Activated CD4-positive, alpha-beta memory T cell treated with anti-CD3 and anti-CD28 coated beads, Interleukin-2, amount 10 ng/mL, durations not matched to agents 7 days and 5 days (primary cell): ENCODE results near the gene DEFB123. TPM values are rescaled to one million over a fixed set of nuclear protein-coding genes. Genes with fewer than 3 reads are reported as not detected.

Source experiments
- CTCF ChIA-PET: fragments of 350-600 bp; sonication (Branson Sonifier 250); formaldehyde crosslinking; loops from one replicate; lab custom pipeline; 2021; ENCODE audit warnings: antibody characterized with exemption, inconsistent platforms; lab: Charles Lee
- POLR2A ChIA-PET: fragments of 350-600 bp; sonication (Branson Sonifier 250); formaldehyde crosslinking; loops from one replicate; lab custom pipeline; 2021; ENCODE audit warnings: antibody characterized with exemption; lab: Charles Lee
- DNase-seq: peaks from one replicate; pipeline ENCODE4 v3.0.0-alpha.2; 2020
- H3K27ac Mint-ChIP-seq: one replicate; pipeline ENCODE4 v1.8.0; 2021; ENCODE audit warnings: mild to moderate bottlenecking, mixed read lengths
- H3K27me3 Mint-ChIP-seq: one replicate; pipeline ENCODE4 v1.8.0; 2021; ENCODE audit warnings: mixed read lengths
- H3K36me3 Mint-ChIP-seq: one replicate; pipeline ENCODE4 v1.8.0; 2021; ENCODE audit warnings: low read depth, mixed read lengths
- H3K4me1 Mint-ChIP-seq: one replicate; pipeline ENCODE4 v1.8.0; 2021; ENCODE audit warnings: mixed read lengths
- H3K4me3 Mint-ChIP-seq: one replicate; pipeline ENCODE4 v1.8.0; 2021; ENCODE audit warnings: mild to moderate bottlenecking, mixed read lengths
- H3K9me3 Mint-ChIP-seq: one replicate; pipeline ENCODE4 v1.8.0; 2021; ENCODE audit warnings: mixed read lengths
- total RNA-seq, 2 experiments: library from RNA; stranded (reverse); gene quantifications; one replicate each; pipeline ENCODE4 v1.2.3, GENCODE V29; 2021

Gene DEFB123
- total RNA-seq, 2 experiments from 2014 or later: not detected

GRCh38 chr20:31476294-31476585 lies 35.8 kb downstream of the DEFB123 start:
- DNase-seq: no peak
- ChIA-PET POLR2A (interaction anchor here (0.6 kb wide), 1 partner anchor 9 kb away, joined by 3 read pairs; no protein-coding TSS in a partner anchor), CTCF (interaction anchor here (1.2 kb wide), 1 partner anchor 26 kb away, joined by 3 read pairs; no protein-coding TSS in a partner anchor)
- Mint-ChIP-seq H3K27ac (no peak overlapping the region), H3K4me3 (no peak overlapping the region), H3K36me3 (no peaks in the 10 kb centered on the region), H3K4me1 (no peaks in the 10 kb centered on the region), H3K9me3 (no peaks in the 10 kb centered on the region), H3K27me3 (peaks cover 28% of the 10 kb centered on the region)

GRCh38 chr20:31476643-31477215 lies 36.3 kb downstream of the DEFB123 start:
- no peak overlapping the region for H3K4me3 Mint-ChIP-seq
- no peak overlapping the region for H3K27ac Mint-ChIP-seq
- DNase-seq: no peak
- H3K9me3 Mint-ChIP-seq: no peaks in the 10 kb centered on the region
- peaks cover 29% of the 10 kb centered on the region for H3K27me3 Mint-ChIP-seq
- no peaks in the 10 kb centered on the region for H3K4me1 Mint-ChIP-seq
- POLR2A ChIA-PET: interaction anchor here (0.6 kb wide), 1 partner anchor 9 kb away, joined by 3 read pairs; no protein-coding TSS in a partner anchor
- no peaks in the 10 kb centered on the region for H3K36me3 Mint-ChIP-seq
- CTCF ChIA-PET: interaction anchor here (1.2 kb wide), 1 partner anchor 26 kb away, joined by 3 read pairs; no protein-coding TSS in a partner anchor

GRCh38 chr20:31484001-31484400 lies 43.6 kb downstream of the DEFB123 start:
- DNase-seq: no peak
- H3K9me3 Mint-ChIP-seq: no peaks in the 10 kb centered on the region
- H3K27ac Mint-ChIP-seq: no peak overlapping the region
- ChIA-PET CTCF (interaction anchor here (1.0 kb wide), 1 partner anchor 11 kb away, joined by 3 read pairs; no protein-coding TSS in a partner anchor), POLR2A (no interaction called here)
- H3K27me3 Mint-ChIP-seq: peaks cover 27% of the 10 kb centered on the region
- no peaks in the 10 kb centered on the region for H3K4me1 Mint-ChIP-seq
- no peak overlapping the region for H3K4me3 Mint-ChIP-seq
- H3K36me3 Mint-ChIP-seq: no peaks in the 10 kb centered on the region

GRCh38 chr20:31485450-31486339 lies 45.3 kb downstream of the DEFB123 start:
- no peak overlapping the region for H3K4me3 Mint-ChIP-seq
- ChIA-PET POLR2A (no interaction called here), CTCF (interaction anchor here (7.0 kb wide), 1 partner anchor 17 kb away, joined by 40 read pairs; no protein-coding TSS in a partner anchor)
- no peaks in the 10 kb centered on the region for H3K4me1 Mint-ChIP-seq
- H3K27ac Mint-ChIP-seq: no peak overlapping the region
- DNase-seq: no peak
- no peaks in the 10 kb centered on the region for H3K36me3 Mint-ChIP-seq
- peaks cover 27% of the 10 kb centered on the region for H3K27me3 Mint-ChIP-seq
- H3K9me3 Mint-ChIP-seq: no peaks in the 10 kb centered on the region

- Mint-ChIP-seq H3K4me3 (no peak overlapping the region), H3K36me3 (no peaks in the 10 kb centered on the region)
These were observed 47.7 kb downstream of the DEFB123 start for GRCh38 chr20:31488115-31488514.

GRCh38 chr20:31489152-31489551 lies 48.7 kb downstream of the DEFB123 start:
- Mint-ChIP-seq H3K4me1 (no peaks in the 10 kb centered on the region), H3K27me3 (peaks cover 23% of the 10 kb centered on the region), H3K27ac (no peak overlapping the region), H3K9me3 (no peaks in the 10 kb centered on the region), H3K36me3 (no peaks in the 10 kb centered on the region), H3K4me3 (no peak overlapping the region)
- no peak for DNase-seq
- CTCF ChIA-PET: interaction anchor here (7.0 kb wide), 1 partner anchor 13 kb away, joined by 40 read pairs; no protein-coding TSS in a partner anchor
- POLR2A ChIA-PET: no interaction called here

More at GRCh38 chr20:31488115-31488514, 47.7 kb downstream of the DEFB123 start:
- Mint-ChIP-seq H3K4me1 (no peaks in the 10 kb centered on the region), H3K27ac (no peak overlapping the region), H3K9me3 (no peaks in the 10 kb centered on the region), H3K27me3 (peaks cover 20% of the 10 kb centered on the region)
- CTCF ChIA-PET: interaction anchor here (1.0 to 7.0 kb wide), 2 partner anchors 14 to 28 kb away, joined by 3 to 40 read pairs; no protein-coding TSS in a partner anchor
- DNase-seq: no peak
- POLR2A ChIA-PET: no interaction called here

- CTCF ChIA-PET: interaction anchor here (7.0 kb wide), 1 partner anchor 12 kb away, joined by 40 read pairs; no protein-coding TSS in a partner anchor
These were observed 50.3 kb downstream of the DEFB123 start for GRCh38 chr20:31490752-31491151.

GRCh38 chr20:31494131-31494530 lies 53.7 kb downstream of the DEFB123 start:
- ChIA-PET POLR2A (no interaction called here), CTCF (interaction anchor here (0.6 to 0.8 kb wide), 2 partner anchors 9 to 27 kb away, joined by 3 read pairs; no protein-coding TSS in a partner anchor)
- no peak for DNase-seq

More at GRCh38 chr20:31490752-31491151, 50.3 kb downstream of the DEFB123 start:
- Mint-ChIP-seq H3K27ac (no peak overlapping the region), H3K4me3 (no peak overlapping the region), H3K4me1 (no peaks in the 10 kb centered on the region), H3K9me3 (no peaks in the 10 kb centered on the region), H3K27me3 (peaks cover 22% of the 10 kb centered on the region), H3K36me3 (no peaks in the 10 kb centered on the region)
- POLR2A ChIA-PET: interaction anchor here (0.9 kb wide), 1 partner anchor 10 kb away, joined by 3 read pairs; no protein-coding TSS in a partner anchor
- no peak for DNase-seq

GRCh38 chr20:31496761-31497295 lies 56.4 kb downstream of the DEFB123 start:
- H3K27ac Mint-ChIP-seq: no peak overlapping the region
- CTCF ChIA-PET: interaction anchor here (1.2 kb wide), 1 partner anchor 36 kb away, joined by 6 read pairs; no protein-coding TSS in a partner anchor
- no peaks in the 10 kb centered on the region for H3K36me3 Mint-ChIP-seq
- no peaks in the 10 kb centered on the region for H3K4me1 Mint-ChIP-seq
- peaks cover 16% of the 10 kb centered on the region for H3K27me3 Mint-ChIP-seq
- no peak for DNase-seq
- POLR2A ChIA-PET: no interaction called here
- H3K4me3 Mint-ChIP-seq: no peak overlapping the region
- no peaks in the 10 kb centered on the region for H3K9me3 Mint-ChIP-seq

More at GRCh38 chr20:31494131-31494530, 53.7 kb downstream of the DEFB123 start:
- Mint-ChIP-seq H3K27me3 (peaks cover 16% of the 10 kb centered on the region), H3K4me3 (no peak overlapping the region), H3K4me1 (no peaks in the 10 kb centered on the region), H3K27ac (no peak overlapping the region), H3K9me3 (no peaks in the 10 kb centered on the region), H3K36me3 (no peaks in the 10 kb centered on the region)

GRCh38 chr20:31497838-31498540 lies 57.6 kb downstream of the DEFB123 start:
- Mint-ChIP-seq H3K4me3 (no peak overlapping the region), H3K9me3 (no peaks in the 10 kb centered on the region), H3K27ac (no peak overlapping the region), H3K36me3 (no peaks in the 10 kb centered on the region), H3K27me3 (peaks cover 16% of the 10 kb centered on the region), H3K4me1 (peaks cover 1% of the 10 kb centered on the region)
- POLR2A ChIA-PET: no interaction called here
- CTCF ChIA-PET: no interaction called here
- DNase-seq: no peak
